HL-60 (cell line): ENCODE results near the gene ADAP2.

ENCODE experiments used
- POLR2AphosphoS5 ChIP-seq: IDR thresholded peaks from 2 replicates; pipeline ENCODE4 v1.6.1; 2012; ENCODE audit warnings: low read depth
- TF ChIP-seq, protein P1 (sequence below): IDR thresholded peaks from one replicate; pipeline ENCODE4 v1.5.1; 2011; ENCODE audit warnings: low read length, control low read depth, inconsistent platforms; ENCODE audit not compliant: insufficient read depth

DNA sequence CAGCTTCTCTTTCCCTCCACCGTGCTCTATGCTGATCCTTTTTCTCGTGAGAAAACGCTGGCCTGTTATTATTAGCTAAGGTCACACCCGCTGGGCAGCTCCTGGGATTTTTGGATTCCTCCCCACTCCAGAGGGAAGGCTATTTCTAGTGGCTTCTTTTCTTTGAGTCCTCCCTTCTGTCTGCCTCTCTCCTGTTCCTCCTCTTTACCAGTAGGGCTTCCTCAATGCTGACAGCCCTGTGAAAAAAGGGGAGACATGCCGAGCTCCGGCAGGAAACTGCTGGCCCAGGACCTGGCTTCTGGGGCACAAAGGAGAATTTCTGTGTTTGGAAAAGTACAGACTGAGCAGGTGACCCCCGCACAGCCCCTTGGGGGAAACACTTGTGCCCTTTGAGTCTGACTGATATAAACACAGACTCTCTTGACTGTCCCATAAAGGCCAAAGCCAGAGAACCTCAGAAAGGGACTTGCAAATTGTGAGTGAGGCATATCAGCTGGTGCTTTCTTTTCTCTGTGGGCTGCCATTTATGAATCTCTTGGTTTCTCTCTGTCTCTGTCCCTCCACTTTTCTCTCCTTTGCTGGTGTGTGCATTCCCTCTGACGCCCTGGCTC lies 35.1 kb downstream of the ADAP2 start:
- TF ChIP-seq, protein P1, sequence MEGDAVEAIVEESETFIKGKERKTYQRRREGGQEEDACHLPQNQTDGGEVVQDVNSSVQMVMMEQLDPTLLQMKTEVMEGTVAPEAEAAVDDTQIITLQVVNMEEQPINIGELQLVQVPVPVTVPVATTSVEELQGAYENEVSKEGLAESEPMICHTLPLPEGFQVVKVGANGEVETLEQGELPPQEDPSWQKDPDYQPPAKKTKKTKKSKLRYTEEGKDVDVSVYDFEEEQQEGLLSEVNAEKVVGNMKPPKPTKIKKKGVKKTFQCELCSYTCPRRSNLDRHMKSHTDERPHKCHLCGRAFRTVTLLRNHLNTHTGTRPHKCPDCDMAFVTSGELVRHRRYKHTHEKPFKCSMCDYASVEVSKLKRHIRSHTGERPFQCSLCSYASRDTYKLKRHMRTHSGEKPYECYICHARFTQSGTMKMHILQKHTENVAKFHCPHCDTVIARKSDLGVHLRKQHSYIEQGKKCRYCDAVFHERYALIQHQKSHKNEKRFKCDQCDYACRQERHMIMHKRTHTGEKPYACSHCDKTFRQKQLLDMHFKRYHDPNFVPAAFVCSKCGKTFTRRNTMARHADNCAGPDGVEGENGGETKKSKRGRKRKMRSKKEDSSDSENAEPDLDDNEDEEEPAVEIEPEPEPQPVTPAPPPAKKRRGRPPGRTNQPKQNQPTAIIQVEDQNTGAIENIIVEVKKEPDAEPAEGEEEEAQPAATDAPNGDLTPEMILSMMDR = no peak
- no peak for TF ChIP-seq POLR2AphosphoS5
